ENCODE measurements around the gene HSFX3.
A peak's percentile ranks its signal among the peaks of the same experiment; 100 is the strongest.

The HSFX3 gene

DNA sequence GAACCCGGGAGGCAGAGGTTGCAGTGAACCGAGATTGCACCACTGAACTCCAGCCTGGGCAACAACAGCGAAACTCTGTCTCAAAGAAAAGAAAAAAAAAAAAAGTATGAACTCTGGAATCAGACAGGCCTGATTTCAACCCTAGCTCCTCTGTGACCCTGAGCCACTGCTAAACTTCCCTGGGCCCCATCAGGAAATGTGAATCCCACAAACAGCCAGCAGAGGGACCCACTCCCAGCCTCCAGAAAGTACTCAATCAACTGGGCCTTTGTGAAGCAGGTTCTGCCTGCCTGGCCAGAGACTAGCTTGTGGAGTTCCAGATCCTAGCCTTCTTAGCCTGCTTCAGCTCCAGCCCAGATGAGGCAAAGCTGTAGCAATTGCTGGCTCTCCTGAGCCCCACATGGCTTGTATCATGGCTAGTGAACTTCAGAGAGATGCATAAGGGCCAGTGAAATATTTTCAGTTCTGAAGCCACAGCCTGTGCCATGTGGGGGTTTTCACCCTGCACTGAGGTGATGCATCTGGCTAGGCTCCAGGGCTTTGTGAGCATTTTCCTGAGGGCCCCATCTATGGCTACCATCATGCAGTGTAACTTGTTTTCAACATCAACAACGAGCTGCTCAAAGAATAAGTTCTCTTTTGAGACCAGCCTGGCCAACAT lies 37.4 kb downstream of the HSFX3 start:
- Histone ChIP-seq H3K27me3 (ENCODE audit: insufficient read depth, poor library complexity, severe bottlenecking) (no peaks in the 10 kb centered on the region), H3K4me3 (replicated peaks; ENCODE audit: insufficient read depth, low read length) (no peak overlapping the region), H3K27ac (replicated peaks) (no peak overlapping the region; the same call in 1 of the 2 replicates)
- TF ChIP-seq, protein P1, sequence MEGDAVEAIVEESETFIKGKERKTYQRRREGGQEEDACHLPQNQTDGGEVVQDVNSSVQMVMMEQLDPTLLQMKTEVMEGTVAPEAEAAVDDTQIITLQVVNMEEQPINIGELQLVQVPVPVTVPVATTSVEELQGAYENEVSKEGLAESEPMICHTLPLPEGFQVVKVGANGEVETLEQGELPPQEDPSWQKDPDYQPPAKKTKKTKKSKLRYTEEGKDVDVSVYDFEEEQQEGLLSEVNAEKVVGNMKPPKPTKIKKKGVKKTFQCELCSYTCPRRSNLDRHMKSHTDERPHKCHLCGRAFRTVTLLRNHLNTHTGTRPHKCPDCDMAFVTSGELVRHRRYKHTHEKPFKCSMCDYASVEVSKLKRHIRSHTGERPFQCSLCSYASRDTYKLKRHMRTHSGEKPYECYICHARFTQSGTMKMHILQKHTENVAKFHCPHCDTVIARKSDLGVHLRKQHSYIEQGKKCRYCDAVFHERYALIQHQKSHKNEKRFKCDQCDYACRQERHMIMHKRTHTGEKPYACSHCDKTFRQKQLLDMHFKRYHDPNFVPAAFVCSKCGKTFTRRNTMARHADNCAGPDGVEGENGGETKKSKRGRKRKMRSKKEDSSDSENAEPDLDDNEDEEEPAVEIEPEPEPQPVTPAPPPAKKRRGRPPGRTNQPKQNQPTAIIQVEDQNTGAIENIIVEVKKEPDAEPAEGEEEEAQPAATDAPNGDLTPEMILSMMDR (IDR thresholded peaks at IDR 0.05; ENCODE audit: insufficient read depth, low read length): peak; percentile 13
- no peak for TF ChIP-seq POLR2AphosphoS5 (IDR thresholded peaks at IDR 0.05; ENCODE audit: low read depth)
- DNase-seq (ENCODE audit: low read depth in 1 of 2, low spot score in 1 of 2): peak in 1 of 2 experiments; percentile 52

DNA sequence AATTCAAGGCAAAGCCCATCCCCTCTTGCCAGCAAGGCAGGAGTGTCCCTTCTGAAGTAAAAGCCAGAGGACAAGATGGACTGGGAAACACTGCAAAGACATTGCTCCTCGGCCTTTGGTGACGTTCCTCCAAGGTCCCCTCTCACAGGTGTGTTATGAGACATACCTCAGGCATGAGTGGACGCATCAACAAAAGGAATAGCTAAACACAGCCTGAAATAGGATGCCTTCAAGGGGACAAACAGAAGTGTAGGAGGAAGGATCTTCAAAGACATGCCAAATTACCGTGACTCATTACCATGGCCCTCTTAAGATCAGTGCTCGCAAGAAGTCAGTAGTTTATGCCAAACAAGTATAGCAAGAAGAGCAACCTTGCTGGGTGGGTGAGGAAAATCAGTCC lies 38.6 kb downstream of the HSFX3 start:
- Histone ChIP-seq H3K27me3 (ENCODE audit: insufficient read depth, poor library complexity, severe bottlenecking) (no peaks in the 10 kb centered on the region), H3K4me3 (replicated peaks; ENCODE audit: insufficient read depth, low read length) (no peak overlapping the region), H3K27ac (replicated peaks) (no peak overlapping the region)
- no peak for DNase-seq (ENCODE audit: low read depth in 1 of 2, low spot score in 1 of 2)
- TF ChIP-seq POLR2AphosphoS5 (IDR thresholded peaks at IDR 0.05; ENCODE audit: low read depth) (no peak), GABPA (IDR thresholded peaks at IDR 0.05; ENCODE audit: low read depth) (no peak), SPI1 (IDR thresholded peaks at IDR 0.05; ENCODE audit: borderline replicate concordance, low read depth) (no peak)
- TF ChIP-seq, protein P1 (IDR thresholded peaks at IDR 0.05; ENCODE audit: insufficient read depth, low read length): no peak
- TF ChIP-seq, protein P2, sequence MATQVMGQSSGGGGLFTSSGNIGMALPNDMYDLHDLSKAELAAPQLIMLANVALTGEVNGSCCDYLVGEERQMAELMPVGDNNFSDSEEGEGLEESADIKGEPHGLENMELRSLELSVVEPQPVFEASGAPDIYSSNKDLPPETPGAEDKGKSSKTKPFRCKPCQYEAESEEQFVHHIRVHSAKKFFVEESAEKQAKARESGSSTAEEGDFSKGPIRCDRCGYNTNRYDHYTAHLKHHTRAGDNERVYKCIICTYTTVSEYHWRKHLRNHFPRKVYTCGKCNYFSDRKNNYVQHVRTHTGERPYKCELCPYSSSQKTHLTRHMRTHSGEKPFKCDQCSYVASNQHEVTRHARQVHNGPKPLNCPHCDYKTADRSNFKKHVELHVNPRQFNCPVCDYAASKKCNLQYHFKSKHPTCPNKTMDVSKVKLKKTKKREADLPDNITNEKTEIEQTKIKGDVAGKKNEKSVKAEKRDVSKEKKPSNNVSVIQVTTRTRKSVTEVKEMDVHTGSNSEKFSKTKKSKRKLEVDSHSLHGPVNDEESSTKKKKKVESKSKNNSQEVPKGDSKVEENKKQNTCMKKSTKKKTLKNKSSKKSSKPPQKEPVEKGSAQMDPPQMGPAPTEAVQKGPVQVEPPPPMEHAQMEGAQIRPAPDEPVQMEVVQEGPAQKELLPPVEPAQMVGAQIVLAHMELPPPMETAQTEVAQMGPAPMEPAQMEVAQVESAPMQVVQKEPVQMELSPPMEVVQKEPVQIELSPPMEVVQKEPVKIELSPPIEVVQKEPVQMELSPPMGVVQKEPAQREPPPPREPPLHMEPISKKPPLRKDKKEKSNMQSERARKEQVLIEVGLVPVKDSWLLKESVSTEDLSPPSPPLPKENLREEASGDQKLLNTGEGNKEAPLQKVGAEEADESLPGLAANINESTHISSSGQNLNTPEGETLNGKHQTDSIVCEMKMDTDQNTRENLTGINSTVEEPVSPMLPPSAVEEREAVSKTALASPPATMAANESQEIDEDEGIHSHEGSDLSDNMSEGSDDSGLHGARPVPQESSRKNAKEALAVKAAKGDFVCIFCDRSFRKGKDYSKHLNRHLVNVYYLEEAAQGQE (IDR thresholded peaks at IDR 0.05; ENCODE audit: insufficient replicate concordance, low read depth): no peak

DNA sequence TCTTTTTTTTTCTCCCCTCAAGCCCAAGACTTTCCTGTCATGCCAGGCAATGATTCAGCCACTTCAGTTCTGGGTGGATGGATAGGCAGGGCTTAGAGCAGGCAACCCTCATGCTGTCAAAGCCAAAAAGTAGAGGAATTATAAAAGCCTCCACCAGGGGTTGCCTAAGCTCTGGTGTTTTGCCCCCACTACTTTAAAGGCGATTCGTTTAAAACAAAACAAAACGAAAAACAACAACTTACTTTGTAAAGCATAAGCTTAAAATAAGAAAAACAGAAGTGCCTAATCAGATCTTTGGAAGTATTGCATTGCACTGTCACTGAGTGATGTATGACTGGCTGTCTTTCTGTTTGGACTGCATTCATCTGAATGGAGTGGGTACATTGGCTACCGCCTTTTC lies 39.3 kb downstream of the HSFX3 start:
- Histone ChIP-seq H3K27ac (replicated peaks) (no peak overlapping the region), H3K27me3 (ENCODE audit: insufficient read depth, poor library complexity, severe bottlenecking) (no peaks in the 10 kb centered on the region), H3K4me3 (replicated peaks; ENCODE audit: insufficient read depth, low read length) (no peak overlapping the region)
- TF ChIP-seq, protein P2 (IDR thresholded peaks at IDR 0.05; ENCODE audit: insufficient replicate concordance, low read depth): no peak
- TF ChIP-seq GABPA (IDR thresholded peaks at IDR 0.05; ENCODE audit: low read depth) (no peak), SPI1 (IDR thresholded peaks at IDR 0.05; ENCODE audit: borderline replicate concordance, low read depth) (no peak), POLR2AphosphoS5 (IDR thresholded peaks at IDR 0.05; ENCODE audit: low read depth) (no peak)
- TF ChIP-seq, protein P1 (IDR thresholded peaks at IDR 0.05; ENCODE audit: insufficient read depth, low read length): no peak
- no peak for DNase-seq (ENCODE audit: low read depth in 1 of 2, low spot score in 1 of 2)

DNA sequence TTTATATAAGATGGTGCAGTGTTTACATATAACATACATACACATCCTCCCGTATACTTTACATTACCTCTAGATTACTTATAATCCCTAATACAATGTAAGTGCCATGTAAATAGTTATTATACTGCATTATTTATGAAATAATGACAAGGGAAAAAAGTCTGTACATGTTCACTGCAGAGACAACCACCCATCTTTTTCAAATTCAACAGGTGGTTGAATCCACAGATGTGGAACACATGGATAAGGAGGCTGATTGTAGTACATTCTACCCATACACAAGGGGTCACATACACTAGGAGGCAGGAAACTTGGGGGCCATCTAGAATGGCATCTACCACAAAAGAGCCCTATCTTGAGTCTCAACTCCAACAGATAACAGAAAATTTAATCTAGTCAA lies 41.3 kb downstream of the HSFX3 start:
- no peak for DNase-seq (ENCODE audit: low read depth in 1 of 2, low spot score in 1 of 2)
- TF ChIP-seq SPI1 (IDR thresholded peaks at IDR 0.05; ENCODE audit: borderline replicate concordance, low read depth): no peak
- TF ChIP-seq, protein P1 (IDR thresholded peaks at IDR 0.05; ENCODE audit: insufficient read depth, low read length): no peak
- no peak for TF ChIP-seq GABPA (IDR thresholded peaks at IDR 0.05; ENCODE audit: low read depth)
- TF ChIP-seq, protein P2 (IDR thresholded peaks at IDR 0.05; ENCODE audit: insufficient replicate concordance, low read depth): no peak
- TF ChIP-seq POLR2AphosphoS5 (IDR thresholded peaks at IDR 0.05; ENCODE audit: low read depth): no peak
- Histone ChIP-seq H3K27ac (replicated peaks) (no peak overlapping the region), H3K27me3 (ENCODE audit: insufficient read depth, poor library complexity, severe bottlenecking) (no peaks in the 10 kb centered on the region), H3K4me3 (replicated peaks; ENCODE audit: insufficient read depth, low read length) (no peak overlapping the region)
